HG03097 (cell line): ENCODE data around the gene RHEX.

Experiments used
- ATAC-seq: cut with Tn5 transposase; IDR thresholded peaks from one replicate; pipeline ENCODE4 v1.9.1; 2021; ENCODE audit not compliant: unreplicated experiment, low FRiP score

Gene RHEX

DNA sequence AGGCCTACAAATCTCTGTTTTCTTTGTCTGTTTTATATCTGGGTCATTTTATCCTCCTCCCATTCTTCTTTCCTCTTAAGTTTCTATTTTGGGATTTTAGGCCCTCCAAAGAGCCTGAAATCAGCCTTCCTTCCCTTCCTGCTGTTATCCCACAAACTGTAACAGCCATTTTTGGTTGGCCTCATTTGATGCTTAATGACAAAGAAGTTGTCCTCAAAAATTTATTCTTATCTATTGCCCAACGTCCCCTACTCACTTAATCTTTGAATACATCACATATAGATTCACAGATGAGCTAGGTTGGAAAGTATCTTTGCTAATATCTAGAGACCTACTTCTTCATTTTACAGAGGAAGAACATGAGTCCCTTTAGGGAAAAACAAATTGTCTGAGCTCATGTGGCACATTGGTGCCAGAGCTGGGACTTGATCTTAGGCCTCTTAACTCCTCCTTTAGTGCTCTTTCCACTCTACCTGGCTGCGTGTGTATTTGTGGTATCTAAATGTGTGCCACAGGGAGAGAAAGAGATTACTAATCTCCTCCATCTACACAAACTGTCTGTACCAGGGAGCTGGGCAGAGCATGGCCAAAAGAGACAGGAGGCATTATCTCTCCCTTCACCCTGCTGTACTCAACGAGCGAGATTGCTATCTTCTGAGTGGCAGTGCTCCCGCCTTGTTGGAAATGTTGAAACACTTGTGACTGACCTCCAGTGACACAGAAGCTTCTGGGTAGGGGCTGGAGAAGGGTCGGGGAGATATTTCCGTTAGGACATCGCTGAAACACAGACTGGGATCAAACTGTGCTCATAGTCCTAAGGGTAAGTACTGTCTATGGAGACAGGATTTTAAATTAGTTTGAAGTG, 30.1 kb downstream of the RHEX start:
- ATAC-seq, result no peak

DNA sequence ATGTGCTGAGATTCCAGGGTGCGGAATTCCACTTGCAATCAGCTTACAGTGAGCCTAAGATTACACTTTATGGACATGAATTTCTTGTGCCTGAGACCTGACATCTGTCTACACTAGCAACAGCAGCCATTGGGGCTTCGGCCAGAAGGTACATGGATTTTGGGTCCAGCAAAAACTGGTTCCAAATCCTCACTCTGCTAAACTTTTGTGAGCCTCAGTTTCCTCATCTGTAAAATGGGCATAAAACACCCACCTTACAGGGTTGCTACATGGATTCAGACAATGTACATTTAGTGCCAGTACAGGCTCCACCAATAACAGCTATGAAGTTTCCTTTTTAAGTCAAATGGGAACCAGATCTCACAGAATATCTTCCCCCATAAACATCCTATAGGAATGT, 30.8 kb downstream of the RHEX start:
- no peak for ATAC-seq

DNA sequence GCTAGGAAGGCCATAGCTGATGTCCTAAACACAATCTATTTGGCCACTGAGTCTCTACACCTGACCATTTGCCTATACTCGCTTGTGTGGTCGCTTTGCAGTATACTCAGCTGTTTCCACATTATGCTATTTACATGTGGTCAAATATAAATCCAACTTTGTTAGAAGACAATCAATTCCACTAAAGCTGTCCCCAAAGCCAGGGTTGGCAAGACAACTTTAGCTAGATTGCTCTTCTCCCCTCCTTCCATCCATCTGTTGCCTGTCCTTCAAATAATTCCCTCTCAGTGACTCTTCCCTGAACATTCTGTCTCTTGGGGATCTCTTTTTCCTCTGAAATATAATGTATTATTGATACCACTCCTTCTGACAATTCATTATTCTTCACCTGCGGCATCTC, 34.1 kb downstream of the RHEX start:
- ATAC-seq, result no peak

DNA sequence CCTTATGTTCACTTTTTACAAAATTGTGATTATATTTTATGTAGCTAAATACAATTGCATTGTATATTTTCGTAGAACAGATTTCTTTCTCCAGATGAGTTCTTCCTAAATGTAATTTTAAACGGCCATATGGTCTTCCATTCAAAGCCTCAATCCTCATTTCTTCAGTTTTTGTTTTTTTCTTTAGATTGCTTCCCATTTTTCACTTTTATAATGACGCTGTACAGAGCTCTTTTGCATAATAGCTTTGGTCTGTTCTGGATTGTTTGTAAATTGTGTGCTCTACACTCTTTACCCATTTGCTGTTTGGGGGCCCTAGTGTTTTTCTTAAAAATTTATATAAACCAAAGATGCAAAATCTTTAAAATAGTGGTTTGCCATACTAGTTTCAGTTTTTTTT, 36.4 kb downstream of the RHEX start:
- ATAC-seq, result no peak

DNA sequence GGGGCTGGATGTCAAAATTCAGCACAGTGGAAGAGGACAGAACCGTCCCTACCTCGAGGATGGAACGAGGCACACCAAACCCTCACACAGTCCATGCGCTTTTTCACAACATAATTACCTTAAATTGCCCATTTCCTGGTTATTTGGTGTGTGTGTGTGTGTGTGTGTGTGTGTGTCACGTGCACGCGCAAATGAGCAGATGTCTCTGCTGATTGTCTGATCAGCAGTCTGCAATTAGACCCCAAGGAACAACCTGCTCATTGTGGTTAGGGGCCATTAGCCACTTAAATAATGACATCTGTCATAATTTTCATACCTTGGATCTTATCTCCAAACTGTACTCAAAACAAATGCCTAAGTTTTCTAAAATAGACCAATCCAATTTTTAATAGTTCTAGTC, 41.1 kb downstream of the RHEX start:
- ATAC-seq, result no peak

DNA sequence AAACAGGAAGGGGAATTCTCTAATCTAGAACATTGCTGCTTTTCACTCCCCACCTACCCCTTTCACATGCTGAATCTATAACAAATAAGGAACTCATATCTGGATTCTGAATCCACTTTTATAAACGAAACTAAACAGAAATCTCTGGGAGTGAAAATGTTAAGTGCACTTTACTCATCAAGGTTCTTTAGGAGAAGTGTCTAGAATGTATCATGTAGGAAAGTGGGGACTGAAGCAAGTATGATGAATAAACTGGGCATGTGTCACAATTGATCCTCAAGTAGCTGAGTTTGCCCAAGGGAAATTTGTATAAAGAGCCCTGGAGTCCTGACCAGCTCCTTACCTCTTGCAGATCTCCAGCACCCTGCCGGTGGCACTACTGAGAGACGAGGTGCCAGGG, 44.4 kb downstream of the RHEX start:
- ATAC-seq, result no peak

DNA sequence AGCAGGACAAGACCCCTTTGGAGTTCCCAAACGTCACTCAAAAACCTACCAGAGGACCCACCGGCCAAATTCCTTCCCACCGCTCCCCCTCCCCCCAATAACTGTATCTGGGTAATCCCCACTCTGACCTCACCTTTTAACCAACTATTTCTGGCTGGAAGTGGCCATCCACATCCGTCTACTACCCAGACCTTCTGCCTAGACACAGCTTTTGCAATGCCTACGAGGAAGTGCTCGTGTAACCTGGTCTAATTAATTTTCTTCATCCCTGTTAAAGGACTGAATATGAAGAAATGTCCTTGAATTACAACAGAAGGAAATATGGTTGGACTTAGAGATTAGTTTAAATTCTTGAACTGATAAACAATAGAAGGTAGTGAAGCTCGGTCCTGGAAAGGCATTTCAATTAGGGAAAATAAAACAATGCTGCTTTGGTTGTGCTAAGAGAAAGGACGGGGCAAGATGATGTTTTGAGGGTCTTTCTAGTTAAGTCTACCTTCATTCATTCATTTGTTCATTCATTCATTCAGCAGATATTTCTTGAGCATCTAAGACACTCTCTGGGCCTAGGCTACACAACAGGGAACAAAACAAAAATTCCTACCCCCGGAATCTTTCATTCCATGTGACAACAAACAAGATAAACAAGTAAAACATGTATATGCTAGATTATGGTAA, 45.4 kb downstream of the RHEX start:
- ATAC-seq, result no peak

DNA sequence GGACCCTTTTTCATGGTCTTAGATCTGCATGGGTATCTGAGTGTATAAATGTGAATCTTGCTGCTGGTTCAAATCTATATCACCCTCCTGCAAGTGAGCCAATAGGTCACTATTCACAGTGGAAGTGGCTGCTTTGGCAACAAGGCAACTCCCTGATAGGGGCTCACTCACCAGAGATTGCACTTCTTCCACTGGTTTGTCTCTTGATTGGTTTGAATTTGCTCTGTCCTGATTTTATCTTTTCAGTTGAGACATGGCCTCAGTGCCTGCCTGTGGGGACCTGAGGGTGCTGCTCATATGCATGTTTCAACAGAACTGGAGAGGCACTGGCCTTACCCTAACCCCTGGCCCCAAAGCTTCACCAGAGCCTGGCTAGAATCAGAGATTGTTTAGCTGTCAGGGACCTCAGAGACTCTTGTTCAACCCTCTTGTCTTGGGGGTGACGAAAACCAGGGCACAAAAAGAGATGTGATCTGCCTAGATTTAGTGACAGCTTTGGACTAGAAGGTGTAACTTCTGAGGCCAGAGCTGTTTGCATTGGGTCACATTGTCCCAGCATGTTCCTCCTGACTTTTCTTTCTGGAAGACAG, 47.3 kb downstream of the RHEX start:
- ATAC-seq, result no peak

DNA sequence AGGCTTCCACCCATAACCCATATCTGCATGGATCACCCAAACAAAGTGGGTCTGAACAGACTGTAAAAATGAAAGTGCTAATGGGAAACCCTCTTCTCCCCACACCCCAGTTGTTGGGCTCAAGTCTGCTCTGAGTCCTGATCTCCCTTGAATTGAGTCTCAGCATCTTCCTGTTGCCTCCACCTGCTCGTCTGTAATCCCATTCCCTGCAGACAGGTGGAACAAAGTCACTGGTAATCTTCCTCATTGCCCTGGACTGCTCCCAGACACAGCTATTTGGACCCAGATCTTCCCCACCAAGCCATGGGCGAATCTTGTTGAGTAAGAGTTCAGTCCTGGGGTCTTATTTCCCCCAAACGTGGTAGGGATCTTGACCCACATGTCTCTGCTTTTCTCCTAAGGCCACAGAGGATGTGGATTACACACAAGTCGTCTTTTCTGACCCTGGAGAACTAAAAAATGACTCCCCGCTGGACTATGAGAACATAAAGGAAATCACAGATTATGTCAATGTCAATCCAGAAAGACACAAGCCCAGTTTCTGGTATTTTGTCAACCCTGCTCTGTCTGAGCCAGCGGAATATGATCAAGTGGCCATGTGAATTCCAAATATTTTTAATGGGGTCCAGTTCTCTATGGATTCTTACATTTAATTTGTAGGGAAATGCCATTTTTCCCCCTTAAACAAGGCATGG, 48.5 kb downstream of the RHEX start:
- ATAC-seq, result no peak

DNA sequence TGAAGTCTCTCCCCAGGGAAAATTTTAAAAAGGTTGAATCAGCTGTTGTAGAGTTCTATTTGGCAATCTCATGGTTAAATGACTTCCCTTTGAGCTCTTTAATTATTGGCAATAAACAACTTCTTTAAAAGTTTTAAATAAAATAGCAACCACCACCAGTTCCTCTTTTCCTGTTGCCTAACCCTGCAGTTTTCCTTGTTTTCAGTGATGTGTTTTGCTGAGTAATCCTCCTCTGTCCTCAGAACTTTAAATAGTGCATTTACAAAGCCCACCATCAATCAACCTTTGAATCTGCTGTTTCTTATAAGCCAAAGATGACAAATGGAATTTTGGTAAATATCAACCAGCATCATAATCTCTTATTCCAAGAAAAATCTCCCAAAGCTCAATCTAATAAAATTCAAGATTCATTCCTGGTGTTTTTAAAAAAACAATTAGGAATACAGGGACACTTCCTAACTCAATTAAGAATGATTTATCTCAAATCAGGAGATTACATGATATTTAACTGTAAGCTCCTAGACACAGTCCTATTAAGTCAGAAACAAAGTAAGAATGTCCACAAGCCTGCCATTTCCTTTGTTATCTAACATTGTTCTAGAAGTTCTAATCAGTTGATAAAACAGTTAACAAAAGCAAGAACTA, 49.4 kb downstream of the RHEX start:
- no peak for ATAC-seq

DNA sequence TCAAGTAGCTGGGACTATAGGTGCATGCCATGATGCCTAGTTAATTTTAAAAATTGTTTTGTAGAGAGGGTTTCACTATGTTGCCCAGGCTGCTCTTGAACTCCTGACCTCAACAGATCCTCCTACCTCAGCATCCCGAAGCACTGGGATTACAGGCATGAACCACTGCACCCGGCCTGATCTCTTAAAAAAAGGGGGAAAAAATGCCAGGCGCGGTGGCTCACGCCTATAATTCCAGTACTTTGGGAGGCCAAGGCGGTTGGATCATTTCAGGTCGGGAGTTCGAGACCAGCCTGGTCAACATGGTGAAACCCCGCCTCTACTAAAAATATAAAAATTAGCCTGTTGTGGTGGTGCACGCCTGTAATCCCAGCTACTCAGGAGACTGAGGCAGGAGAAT, 51.0 kb downstream of the RHEX start:
- ATAC-seq, result no peak

DNA sequence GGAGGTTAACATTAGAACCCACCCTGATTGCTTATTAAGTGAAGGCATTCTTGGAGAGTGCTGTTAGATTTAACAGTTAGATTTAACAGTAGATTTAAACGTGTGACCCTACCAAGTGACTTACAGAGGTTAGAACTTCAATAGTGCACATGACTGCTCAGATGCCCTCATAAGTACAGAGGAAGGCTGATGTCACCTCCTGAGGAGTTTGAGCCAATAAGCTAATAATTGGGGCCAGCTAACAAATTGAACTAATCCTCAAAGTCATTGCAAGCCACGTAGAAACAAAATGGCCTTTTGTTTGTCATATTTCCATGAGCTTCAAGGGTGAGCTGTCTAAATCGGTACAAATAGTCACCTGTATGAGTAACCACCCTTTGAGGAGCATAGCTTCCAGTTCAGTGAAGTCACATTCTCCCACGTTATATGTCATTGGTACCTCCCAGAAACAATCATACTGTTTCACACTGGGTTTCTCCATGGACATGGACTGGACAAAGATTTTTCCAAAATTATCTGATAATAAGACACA, 52.6 kb downstream of the RHEX start:
- ATAC-seq, result no peak

DNA sequence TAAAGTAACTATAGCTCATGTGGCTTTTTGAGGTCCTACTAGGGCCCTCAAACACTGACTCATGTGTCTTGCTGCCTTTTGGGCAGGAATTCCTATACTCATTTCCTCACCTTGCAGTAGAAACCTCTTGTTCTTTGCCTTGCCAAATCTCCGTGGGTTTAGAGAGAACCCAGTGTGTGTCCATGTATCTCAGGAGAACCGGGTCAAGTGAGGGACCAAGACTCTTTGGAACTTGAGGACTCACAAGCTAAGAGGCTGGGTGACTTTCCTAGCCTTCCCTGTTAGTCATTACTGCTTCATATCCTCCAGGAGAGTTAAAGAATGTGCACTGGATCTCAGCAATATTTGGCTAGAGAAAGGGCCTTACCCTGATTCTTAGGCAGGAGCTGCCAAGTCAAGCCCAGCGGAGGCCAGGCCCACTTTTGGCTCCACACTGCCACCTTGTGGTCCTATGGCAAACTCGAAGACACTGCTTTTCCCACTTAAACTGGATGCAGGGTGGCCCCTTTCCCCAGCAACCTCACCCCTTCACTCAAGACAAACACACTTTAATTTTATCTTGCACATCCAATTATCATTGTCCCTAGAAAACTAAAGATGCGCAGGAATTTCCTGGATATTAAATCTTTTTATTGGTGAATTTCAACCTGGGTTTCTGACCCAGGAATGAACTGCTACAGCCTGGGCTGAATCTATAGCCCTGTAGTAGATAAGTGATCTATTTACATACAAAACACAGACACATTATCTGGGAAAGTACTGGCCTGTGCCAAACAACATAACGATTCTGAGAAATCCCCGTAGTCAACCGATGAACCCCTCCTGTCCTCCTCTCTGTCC, 53.6 kb downstream of the RHEX start:
- no peak for ATAC-seq

DNA sequence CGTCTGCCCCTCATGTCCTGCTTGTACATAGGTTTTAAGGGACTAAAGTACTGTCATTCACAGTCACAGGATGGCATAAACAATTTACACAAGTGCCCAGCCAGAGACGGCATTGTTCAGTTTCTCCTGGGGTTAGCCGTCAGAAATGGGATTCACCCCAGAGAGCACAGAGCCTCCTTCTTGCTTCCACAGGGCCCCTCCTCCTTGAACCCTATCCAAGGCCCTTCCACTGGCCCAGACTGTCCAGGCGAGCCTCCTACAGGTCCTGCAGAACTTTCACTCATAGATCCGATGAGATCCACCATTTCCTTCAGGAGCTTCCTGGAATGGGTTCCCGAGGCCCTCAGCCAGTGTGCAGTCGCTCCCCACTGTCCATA, 54.2 kb downstream of the RHEX start:
- ATAC-seq, result no peak

DNA sequence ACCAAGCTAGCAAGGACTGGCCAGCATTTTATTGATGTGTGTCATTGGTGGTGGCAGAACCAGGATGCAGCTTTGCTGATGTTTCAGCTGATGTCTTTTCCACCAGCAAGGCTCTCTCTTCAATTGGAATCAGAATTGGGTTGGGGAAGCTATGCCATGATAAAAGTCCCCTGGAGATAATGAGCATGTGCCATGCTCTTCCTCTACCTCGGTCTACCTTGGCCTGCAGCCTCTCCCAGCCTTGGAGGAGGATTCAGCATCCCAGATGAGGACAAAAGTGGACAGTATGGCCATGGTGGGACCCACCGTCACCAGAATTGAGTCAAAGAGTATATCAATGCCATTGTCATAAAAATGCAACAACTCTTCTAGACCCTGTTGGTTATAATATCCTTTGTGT, 55.7 kb downstream of the RHEX start:
- ATAC-seq, result no peak

DNA sequence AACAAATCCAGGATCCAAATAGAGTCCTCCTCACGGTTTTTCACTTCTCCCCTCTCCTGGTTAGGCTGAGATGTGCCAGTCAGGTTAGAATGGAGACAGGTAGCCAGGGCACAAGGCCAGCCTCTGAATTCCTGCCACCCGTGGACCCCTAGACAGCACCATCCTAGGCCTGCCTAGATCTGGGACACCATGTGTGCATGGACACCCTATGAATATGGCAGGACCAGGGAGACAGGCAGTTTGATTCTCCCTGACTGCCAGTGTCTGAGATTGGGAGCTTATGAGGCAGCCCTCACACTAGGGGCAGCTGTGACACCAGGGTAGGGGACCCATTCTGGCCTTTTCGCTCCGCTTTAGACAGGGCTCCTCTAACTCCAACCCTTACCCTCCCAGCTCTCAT, 56.7 kb downstream of the RHEX start:
- no peak for ATAC-seq

DNA sequence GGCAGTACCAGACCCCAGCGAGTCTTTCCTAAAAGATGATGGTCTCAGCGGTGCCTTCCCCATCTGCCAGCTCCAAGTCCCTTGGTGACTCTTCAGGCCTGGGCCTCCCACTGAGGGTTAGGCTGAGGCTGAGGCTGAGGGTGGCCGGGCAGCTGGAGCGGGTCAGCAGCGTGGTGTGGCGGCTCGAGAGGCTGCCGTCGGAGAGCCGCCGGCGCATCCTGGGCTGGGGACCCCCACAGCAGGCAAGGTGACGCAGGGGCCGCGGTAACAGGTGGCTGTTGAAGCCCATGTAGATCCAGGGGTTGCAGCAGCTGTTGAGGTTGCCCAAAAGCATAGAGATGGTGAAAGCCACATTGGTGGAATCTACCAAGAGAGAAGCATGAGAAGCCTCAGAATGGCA, 57.2 kb downstream of the RHEX start:
- no peak for ATAC-seq

DNA sequence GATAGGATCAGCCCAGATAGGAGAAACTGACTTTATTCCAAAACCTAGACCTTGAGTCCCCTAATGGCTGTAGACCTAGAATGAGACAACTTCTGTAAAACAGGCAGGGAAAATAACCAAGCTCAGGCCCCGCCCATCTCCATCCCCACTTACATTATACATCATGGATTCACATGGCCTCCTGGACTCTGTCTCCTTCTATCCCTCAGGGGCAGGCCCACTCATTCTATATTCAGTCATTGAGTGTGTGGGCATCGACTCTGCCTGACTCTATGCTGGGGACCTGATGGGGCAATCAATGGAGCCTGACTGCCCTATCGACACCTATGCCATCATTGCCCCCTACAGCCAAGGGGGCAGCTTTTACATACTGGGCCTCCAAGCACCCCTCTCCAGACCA, 57.8 kb downstream of the RHEX start:
- ATAC-seq, result no peak

DNA sequence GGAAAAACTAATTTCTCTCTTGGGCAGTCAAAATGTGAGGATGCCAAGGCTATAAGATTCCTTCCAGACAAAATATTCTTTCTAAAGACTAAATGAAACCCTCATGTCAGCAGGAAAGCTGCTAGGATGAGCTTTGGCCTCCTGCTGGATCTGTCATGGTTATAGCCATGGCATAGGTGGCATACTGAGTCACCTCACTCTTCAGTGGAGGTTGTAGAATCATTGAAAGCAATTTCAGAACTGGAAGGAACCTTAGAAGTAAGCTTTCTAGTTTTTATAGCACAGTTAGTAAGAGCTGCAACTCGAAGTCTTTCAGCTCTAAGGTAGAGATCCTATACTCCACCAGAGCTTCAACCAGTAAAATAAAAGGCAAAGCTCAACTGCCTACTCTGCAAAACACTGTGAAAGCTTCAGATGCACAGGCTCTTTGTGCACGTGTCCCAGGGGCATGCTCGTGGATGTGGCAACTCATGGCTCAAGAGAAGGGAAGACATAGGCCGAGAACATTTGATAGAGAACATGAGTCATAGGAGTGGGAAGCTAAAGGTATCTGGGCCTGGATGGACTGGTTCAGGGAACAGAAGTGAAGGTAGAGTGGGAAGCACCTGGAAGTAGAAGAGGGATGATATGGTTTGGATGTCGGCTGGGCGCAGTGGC, 58.4 kb downstream of the RHEX start:
- no peak for ATAC-seq
